ENCODE data around the gene PTPRR.

GRCh38 chr12:70615174-70615866 lies 305.2 kb downstream of the PTPRR start:
- TF ChIP-seq CTCF (IDR thresholded peaks at IDR 0.05) (no peak), POLR2AphosphoS5 (IDR thresholded peaks at IDR 0.05) (no peak), POLR2A (IDR thresholded peaks at IDR 0.05) (no peak), EP300 (IDR thresholded peaks at IDR 0.05) (no peak)

All from suprapubic skin (tissue), 4 donors.